ENCODE data around the gene PARVG. TPM values are rescaled to one million over a fixed set of nuclear protein-coding genes. Genes with fewer than 3 reads are reported as not detected.

The PARVG gene
- polyA plus RNA-seq, 3 donors, result 2.7 to 13.5 (median 7.3) TPM

- WGBS, 3 donors, result 84 to 91% (median 87%) methylated on average over 8 of the region's 8 CpGs
- no peak overlapping the region for H3K27ac ChIP-seq (ENCODE audit: low read depth, low read length)
These were observed 66.0 kb downstream of the PARVG start for GRCh38 chr22:44246615-44247326.

DNA sequence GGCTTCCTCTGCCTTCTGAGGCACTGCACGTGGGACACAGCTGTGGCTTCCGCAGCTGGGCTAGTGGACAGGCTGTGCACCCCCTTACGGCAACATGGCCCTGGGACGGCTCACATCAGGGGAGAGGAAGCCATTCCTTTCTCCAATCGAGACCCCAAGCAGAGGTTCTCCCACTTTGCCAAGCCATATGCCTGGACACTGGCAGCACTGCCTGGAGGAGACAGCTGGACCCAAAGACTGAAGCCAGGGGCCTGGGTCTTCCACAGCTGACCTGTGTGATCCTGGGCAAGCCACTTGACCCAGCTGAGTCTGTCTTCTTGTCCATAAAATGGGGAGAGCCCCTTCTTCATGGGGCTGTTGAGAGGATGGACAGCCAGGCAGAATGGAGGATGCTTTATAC, 66.6 kb downstream of the PARVG start:
- no peak overlapping the region for H3K27ac ChIP-seq (ENCODE audit: low read depth, low read length)
- 79 to 85% (median 83%) methylated on average over 5 of the region's 5 CpGs for WGBS, 3 donors

GRCh38 chr22:44247923-44248892, 67.5 kb downstream of the PARVG start:
- H3K27ac ChIP-seq (ENCODE audit: low read depth, low read length), result no peak overlapping the region
- 89 to 91% (median 90%) methylated on average over 25 of the region's 25 CpGs for WGBS, 3 donors

GRCh38 chr22:44248926-44249325, 68.2 kb downstream of the PARVG start:
- 93 to 97% (median 94%) methylated on average over 10 of the region's 10 CpGs for WGBS, 3 donors
- H3K27ac ChIP-seq (ENCODE audit: low read depth, low read length), result no peak overlapping the region

DNA sequence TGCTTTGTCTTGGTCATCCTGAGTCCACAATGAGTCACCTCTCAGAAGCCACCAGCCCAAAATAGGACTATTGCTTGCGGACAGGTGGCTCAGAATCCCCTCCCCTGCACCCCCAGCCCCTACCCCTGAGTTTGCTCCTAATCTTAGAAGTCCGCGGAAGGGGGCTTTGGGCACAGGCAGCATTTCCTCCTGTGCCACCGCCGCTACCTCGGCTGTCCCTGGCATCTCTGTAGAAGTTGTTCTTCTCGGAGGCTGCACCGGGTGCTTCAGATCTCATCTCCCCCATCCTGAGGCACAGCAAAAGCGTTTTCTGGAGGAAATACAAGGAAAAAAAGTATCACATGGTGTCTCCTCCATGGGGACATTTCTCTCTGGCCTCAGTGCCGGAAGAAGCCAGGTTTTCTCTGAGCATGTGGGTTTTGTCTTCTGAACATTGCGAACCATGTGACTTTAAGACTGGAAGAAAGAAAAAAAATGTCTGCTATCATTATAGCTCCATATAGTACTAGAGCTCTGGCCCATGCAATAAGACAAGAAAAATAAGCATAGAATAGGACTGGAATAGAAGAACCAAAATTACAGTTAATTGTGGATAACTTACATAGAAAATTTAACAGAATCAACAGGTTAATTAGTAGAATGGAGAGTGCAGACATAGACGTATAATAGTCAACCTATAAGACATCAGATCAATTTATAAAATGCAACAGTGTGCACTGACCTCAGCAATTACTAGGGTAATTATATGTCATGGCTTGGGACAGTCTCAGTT, 68.8 kb downstream of the PARVG start:
- WGBS, 3 donors, result 88 to 95% (median 91%) methylated on average over 12 of the region's 12 CpGs

DNA sequence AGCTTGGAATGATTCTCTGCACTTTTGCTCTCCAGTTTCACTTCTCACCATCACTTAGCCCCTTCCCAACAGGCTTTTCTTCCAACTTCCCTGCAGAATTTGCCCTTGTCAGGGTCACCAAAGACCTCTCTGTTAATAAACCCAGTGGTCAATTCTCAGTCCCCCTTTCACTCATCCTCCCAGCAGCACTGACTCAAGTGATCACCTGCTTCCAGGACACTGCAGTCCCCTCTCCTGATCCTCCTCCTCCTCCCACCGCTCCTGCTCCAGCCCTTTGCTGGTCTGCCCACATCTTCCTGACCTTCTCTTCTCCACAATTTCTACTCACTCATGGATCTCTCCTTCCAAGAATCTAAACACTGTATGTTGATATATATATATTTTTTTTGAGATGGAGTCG, 74.1 kb downstream of the PARVG start:
- WGBS, 3 donors, result 54 to 96% (median 85%) methylated on average over 2 of the region's 2 CpGs
- no peak overlapping the region for H3K27ac ChIP-seq (ENCODE audit: low read depth, low read length)

More for the DNA sequence above, 68.8 kb downstream of the PARVG start:
- no peak overlapping the region for H3K27ac ChIP-seq (ENCODE audit: low read depth, low read length)

- WGBS, 3 donors, result 81 to 92% (median 85%) methylated on average over 6 of the region's 6 CpGs
These were observed 75.4 kb downstream of the PARVG start for GRCh38 chr22:44256085-44256484.

DNA sequence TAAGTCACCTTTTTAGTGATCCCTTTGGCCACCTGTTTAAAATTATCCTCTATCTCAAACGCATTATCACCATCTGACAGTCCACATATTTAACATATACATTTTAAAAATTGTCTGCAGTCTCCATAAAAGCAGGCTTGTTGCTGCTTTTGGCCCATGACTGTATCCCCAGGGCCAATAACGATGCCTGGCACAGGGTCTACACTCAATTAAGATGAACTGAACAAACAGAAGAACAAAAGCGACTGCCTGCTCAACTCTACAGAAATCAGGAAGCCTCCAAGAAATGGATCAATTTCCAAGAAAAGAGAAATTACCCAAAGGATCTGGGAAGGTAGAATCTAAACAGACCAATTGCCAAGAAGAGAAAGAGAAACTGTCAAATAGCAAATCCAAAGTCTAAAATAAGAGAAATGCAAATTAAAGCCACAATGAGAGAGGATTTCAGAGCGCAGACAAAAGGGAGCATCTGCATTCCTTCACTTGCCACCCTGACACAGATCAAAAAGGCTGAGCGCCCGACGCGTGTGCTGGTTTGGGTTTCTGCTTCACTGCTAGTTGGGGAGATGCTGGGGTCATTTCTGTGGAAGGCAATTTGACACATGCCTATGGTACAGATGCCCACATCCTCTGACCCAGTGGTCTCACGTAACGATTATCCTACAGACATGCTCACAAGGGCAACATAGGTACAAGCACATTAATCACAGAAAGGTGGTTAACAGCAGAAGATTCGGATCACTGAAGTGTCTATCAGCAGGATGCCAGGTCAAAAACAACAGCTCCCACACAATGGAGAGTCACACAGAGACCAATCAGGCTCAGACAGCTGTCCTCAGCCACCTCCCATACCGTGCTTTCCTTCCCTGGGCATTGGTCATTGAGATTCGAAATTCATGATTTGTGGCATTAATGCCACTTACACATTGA, 76.1 kb downstream of the PARVG start:
- 48 to 60% (median 59%) methylated on average over 13 of the region's 13 CpGs for WGBS, 3 donors
- H3K27ac ChIP-seq (ENCODE audit: low read depth, low read length), result no peak overlapping the region

More at GRCh38 chr22:44256085-44256484, 75.4 kb downstream of the PARVG start:
- no peak overlapping the region for H3K27ac ChIP-seq (ENCODE audit: low read depth, low read length)

Other genes starting within 250 kb of the PARVG start
- 10 to 100 TPM; 28.9 to 55.3 (median 32.4) TPM for gene SAMM50, start 225.5 kb upstream of the PARVG start, polyA plus RNA-seq
- 10 to 100 TPM; 14.8 to 75.5 (median 46.2) TPM for gene PARVB, start 156.6 kb upstream of the PARVG start, polyA plus RNA-seq
- 1 to 10 TPM in 1 of 3 donors, under 1 TPM in 2; 0.13 to 1.2 (median 0.30) TPM for gene SHISAL1, start 132.0 kb downstream of the PARVG start, polyA plus RNA-seq

All from adipose tissue (tissue), 3 donors.